ENCODE measurements around the gene NAV1.

The NAV1 gene

DNA sequence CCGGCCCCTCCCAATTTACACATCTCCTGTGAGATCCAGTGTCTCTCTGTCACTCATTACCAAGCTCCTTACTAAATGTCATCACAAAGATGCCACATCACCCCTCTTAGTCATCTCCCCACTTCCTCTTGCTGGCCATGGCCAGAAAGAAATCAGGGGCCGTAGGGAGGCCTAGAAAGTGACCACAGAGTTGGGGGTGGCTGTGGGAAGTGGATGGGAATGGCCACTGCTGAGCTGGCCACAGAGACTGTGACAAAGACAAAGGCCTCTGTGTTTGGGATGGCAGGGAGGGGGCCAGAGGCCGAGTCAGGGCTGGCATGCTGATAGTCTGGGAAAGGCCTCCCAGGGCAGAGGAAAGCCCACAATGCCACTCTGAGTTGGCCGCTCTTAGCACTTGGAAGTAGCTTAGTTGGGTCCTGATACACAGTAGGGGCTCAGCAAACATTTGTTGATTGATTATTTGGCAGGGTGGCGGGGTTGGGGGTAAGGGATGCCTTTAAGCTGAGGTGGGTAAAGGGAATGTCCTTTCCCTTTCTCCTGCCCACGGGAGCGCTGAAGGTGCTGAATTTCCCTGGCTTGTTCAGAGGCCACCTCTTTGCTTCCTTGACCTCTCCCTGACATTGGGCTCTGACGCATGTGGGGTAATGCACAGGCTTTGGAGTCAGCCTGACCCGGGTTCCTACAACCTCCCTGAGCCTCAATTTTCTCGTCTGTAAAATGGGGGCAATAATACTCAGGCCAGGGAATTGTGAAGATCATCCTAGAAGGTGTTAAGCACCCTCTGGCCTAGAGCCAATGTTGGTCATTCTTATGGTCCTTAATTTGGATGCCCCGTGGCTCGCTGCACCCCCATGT lies 13.2 kb downstream of the NAV1 start:
- no peak for DNase-seq

GRCh38 chr1:201552941-201553351 lies 14.0 kb downstream of the NAV1 start:
- DNase-seq: peak; percentile 29

GRCh38 chr1:201553496-201554189 lies 14.7 kb downstream of the NAV1 start:
- no peak for DNase-seq

- DNase-seq: no peak
These were observed 15.3 kb downstream of the NAV1 start for GRCh38 chr1:201554190-201554600.

GRCh38 chr1:201554789-201555592 lies 16.1 kb downstream of the NAV1 start:
- DNase-seq: no peak

DNA sequence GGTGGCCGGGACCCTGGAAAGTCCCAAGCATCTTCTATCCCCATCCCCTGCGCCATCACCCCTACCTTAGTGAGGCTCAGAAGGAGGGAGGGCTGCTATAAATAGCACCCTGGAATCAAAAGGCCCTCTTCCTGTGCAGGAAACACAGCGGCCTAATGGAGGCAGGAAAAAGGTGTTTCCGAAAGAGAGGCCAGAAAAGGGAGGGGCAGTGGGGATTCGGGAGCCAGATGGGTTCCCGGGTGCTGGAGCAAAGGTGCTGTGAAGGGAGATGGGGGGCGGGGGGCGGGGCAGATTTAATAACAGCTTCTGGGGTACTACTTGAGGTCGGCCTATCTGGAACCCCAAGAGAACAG lies 16.6 kb downstream of the NAV1 start:
- no peak for DNase-seq

- no peak for DNase-seq
These were observed 18.1 kb downstream of the NAV1 start for GRCh38 chr1:201556841-201557571.

GRCh38 chr1:201557572-201557958 lies 18.6 kb downstream of the NAV1 start:
- DNase-seq: no peak

GRCh38 chr1:201559679-201560162 lies 20.8 kb downstream of the NAV1 start:
- peak; percentile 78 for DNase-seq

- no peak for DNase-seq
These were observed 21.6 kb downstream of the NAV1 start for GRCh38 chr1:201560328-201561194.

GRCh38 chr1:201561195-201561564 lies 22.3 kb downstream of the NAV1 start:
- DNase-seq: no peak

- no peak for DNase-seq
These were observed 22.7 kb downstream of the NAV1 start for GRCh38 chr1:201561601-201562000.

- no peak for DNase-seq
These were observed 23.3 kb downstream of the NAV1 start for GRCh38 chr1:201562257-201562656.

DNA sequence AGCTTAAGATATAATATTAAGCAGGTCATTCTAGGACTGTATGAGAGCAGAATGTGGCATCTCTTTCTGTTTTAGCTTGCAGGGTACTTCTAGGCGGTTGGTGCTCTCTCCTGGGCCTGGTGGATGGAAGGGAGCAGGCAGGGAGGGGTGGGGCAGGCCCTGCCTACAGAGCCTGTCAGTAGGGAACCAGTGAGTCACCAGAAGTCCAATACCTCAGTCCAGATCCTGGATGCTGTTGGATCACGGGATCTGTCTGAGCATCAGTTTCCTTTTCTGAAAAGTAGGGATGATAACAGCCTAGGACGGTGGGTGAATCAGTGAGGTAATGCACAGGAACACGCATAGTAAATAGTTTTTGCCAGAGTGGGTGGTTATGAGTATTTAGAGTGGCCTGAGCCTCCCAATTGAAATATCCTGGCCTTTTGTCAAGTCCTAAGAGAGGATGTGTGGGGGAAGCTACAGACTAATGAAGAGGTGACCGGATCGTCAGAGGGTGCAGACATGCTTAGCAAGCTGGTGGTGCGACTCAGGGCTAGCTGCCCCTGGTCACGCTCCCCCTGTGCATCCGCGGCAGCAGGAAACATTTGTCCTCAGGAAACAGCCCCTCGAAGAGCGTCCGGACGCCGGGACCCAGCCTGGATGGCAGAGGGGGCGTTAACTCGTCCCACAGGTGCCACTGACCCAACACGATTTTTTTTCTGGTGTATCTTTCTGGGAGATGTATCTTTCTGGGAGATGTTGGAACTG lies 23.9 kb downstream of the NAV1 start:
- no peak for DNase-seq

GRCh38 chr1:201563406-201563780 lies 24.5 kb downstream of the NAV1 start:
- DNase-seq: no peak

- DNase-seq: no peak
These were observed 25.0 kb downstream of the NAV1 start for GRCh38 chr1:201563941-201564340.

GRCh38 chr1:201565024-201565730 lies 26.2 kb downstream of the NAV1 start:
- no peak for DNase-seq

GRCh38 chr1:201565771-201566528 lies 27.0 kb downstream of the NAV1 start:
- DNase-seq: no peak

DNA sequence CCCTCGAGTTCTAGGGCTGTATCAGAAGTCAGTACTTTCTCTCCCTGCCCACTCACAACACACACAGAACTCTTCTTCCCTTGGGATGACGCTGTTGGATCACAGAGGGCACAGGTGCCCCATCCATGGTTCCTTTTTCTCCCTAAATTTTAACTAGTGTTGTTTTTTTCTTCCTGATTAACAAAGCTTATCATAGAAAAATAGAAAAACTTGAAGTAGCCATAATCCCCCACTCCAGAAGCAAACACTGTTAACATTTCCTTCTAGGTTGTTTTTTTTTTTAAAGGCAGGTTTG lies 27.5 kb downstream of the NAV1 start:
- no peak for DNase-seq
